Measurements from ENCODE around the gene P2RX2. TPM values are rescaled to one million over a fixed set of nuclear protein-coding genes. Genes with fewer than 3 reads are reported as not detected.

Gene P2RX2
- total RNA-seq, 2 donors from 2014 or later, result not detected

DNA sequence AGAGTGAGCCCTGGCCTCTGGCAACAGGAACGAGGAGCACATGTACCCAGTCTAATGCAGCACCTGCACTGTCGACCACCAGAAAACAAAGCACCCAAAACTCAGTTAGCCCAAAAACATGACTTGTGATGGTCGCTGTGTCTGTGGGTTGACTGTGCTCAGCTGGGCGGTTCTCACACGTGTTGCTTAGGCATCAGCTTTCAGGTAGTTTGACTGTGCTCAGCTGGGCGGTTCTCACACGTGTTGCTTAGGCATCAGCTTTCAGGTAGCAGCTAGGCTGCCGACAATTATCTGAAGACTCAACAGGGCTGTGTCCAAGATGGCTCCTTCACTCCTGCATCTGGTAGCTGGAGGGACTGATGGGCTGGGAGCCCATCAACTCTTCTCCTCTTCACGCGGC lies 7.0 kb upstream of the P2RX2 start:
- Histone ChIP-seq H3K9me3 (peaks cover 6% of the 10 kb centered on the region), H3K4me1 (ENCODE audit: control insufficient read depth in 1 of 2, low read depth in 2 of 2) (peaks cover 0 to 11% of the 10 kb centered on the region in 2 donors), H3K27me3 (replicated peaks; ENCODE audit: insufficient read depth) (no peaks in the 10 kb centered on the region), H3K36me3 (no peaks in the 10 kb centered on the region), H3K4me3 (no peak overlapping the region), H3K27ac (no peak overlapping the region)
- TF ChIP-seq CTCF (IDR thresholded peaks at IDR 0.05), result no peak
- no peak for DNase-seq (ENCODE audit: low spot score)
- ATAC-seq (ENCODE audit: insufficient number of reproducible peaks, low FRiP score, low read depth), result no peak

DNA sequence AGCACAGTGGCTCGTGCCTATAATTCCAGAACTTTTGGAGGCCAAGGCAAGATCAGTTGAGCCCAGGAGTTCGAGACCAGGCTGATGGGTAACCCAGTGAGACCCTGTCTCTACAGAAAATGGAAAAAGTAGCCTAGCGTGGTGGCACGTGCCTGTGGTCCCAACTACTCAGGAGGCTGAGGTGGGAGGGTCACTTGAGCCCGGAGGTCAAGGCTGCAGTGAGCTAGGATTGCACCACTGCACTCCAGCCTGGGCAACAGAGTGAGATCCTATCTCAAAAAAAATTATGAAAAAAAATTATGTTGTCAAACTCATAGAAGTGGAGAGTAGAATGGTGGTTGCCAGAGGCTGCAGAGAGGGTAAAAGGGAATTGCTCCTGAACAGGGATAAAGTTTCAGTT lies 4.5 kb upstream of the P2RX2 start:
- no peak overlapping the region for H3K4me3 ChIP-seq
- peaks cover 9% of the 10 kb centered on the region for H3K27me3 ChIP-seq (replicated peaks; ENCODE audit: insufficient read depth)
- peaks cover 13% of the 10 kb centered on the region for H3K9me3 ChIP-seq

GRCh38 chr12:132614861-132615578 lies 3.6 kb upstream of the P2RX2 start:
- ATAC-seq (ENCODE audit: insufficient number of reproducible peaks, low FRiP score, low read depth) (no peak), DNase-seq (ENCODE audit: low spot score) (peak; percentile 15)
- TF ChIP-seq CTCF (IDR thresholded peaks at IDR 0.05), result peak; percentile 87
- no peak overlapping the region for H3K27ac ChIP-seq
- no peaks in the 10 kb centered on the region for H3K36me3 ChIP-seq
- H3K27me3 ChIP-seq (replicated peaks; ENCODE audit: insufficient read depth), result peaks cover 9% of the 10 kb centered on the region
- H3K4me1 ChIP-seq (ENCODE audit: control insufficient read depth in 1 of 2, low read depth in 2 of 2), result peaks cover 0 to 9% of the 10 kb centered on the region in 2 donors
- peaks cover 13% of the 10 kb centered on the region for H3K9me3 ChIP-seq
- H3K4me3 ChIP-seq, result no peak overlapping the region

More for the DNA sequence above, 4.5 kb upstream of the P2RX2 start:
- Histone ChIP-seq H3K4me1 (ENCODE audit: control insufficient read depth in 1 of 2, low read depth in 2 of 2) (peaks cover 0 to 11% of the 10 kb centered on the region in 2 donors), H3K27ac (no peak overlapping the region), H3K36me3 (no peaks in the 10 kb centered on the region)
- DNase-seq (ENCODE audit: low spot score) (no peak), ATAC-seq (ENCODE audit: insufficient number of reproducible peaks, low FRiP score, low read depth) (no peak)
- TF ChIP-seq CTCF (IDR thresholded peaks at IDR 0.05), result no peak

DNA sequence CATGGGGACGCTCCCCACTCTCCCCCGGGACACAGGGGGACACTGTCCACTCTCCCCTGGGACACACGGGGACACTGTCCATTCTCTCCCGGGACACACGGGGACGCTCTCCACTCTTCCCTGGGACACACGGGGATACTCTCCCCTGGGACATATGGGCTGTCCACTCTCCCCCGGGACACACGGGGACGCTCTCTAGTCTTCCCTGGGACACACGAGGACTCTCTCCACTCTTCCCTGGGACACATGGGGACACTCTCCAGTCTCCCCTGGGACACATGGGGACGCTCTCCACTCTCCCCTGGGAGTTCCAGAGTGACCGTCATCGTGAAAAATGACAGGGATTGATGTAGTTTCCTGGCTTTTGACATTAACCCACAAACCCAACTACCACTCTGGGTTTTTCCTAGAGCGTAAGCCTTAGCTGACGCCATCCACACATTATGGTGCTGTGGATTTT lies 3.0 kb upstream of the P2RX2 start:
- no peaks in the 10 kb centered on the region for H3K36me3 ChIP-seq
- peaks cover 9% of the 10 kb centered on the region for H3K27me3 ChIP-seq (replicated peaks; ENCODE audit: insufficient read depth)
- H3K9me3 ChIP-seq, result peaks cover 13% of the 10 kb centered on the region
- DNase-seq (ENCODE audit: low spot score) (no peak), ATAC-seq (ENCODE audit: insufficient number of reproducible peaks, low FRiP score, low read depth) (no peak)
- peaks cover 0 to 3% of the 10 kb centered on the region in 2 donors for H3K4me1 ChIP-seq (ENCODE audit: control insufficient read depth in 1 of 2, low read depth in 2 of 2)
- no peak overlapping the region for H3K4me3 ChIP-seq
- TF ChIP-seq CTCF (IDR thresholded peaks at IDR 0.05), result no peak
- H3K27ac ChIP-seq, result no peak overlapping the region

DNA sequence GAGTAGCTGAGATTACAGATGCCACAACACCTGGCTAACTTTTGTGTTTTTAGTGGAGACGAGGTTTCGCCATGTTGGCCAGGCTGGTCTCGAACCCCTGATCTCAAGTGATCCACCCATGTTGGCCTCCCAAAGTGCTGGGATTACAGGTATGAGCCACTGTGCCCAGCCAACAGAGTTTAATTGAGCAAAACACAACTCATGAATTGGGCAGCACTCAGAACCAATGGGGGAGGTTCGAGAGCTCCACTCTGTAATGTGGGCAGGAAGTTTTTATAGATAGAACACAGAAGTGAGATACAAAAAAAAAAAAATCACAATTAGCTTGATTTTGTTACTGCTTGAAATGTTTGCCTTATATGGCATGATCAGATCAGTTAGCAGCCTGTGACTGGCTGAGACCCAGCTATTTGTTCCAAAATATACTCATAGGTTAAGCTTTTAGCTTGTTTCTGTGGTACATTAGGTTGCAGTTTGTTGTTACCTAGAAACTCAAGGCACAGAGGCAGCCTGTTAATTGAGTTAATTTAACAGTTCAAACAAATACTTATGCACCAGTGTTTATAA lies 1.4 kb upstream of the P2RX2 start:
- no peak for ATAC-seq (ENCODE audit: insufficient number of reproducible peaks, low FRiP score, low read depth)
- H3K27me3 ChIP-seq (replicated peaks; ENCODE audit: insufficient read depth), result peaks cover 9% of the 10 kb centered on the region

More for the DNA sequence above, 1.4 kb upstream of the P2RX2 start:
- DNase-seq (ENCODE audit: low spot score), result no peak
- H3K4me3 ChIP-seq, result no peak overlapping the region
- peaks cover 13% of the 10 kb centered on the region for H3K9me3 ChIP-seq
- TF ChIP-seq CTCF (IDR thresholded peaks at IDR 0.05), result no peak
- H3K4me1 ChIP-seq (ENCODE audit: control insufficient read depth in 1 of 2, low read depth in 2 of 2), result no peaks in the 10 kb centered on the region
- H3K27ac ChIP-seq, result peak overlapping the region in 1 of 2 donors; percentile 20
- H3K36me3 ChIP-seq, result no peaks in the 10 kb centered on the region
